GM21737 (cell line): ENCODE measurements around the gene MMP17.

ENCODE experiments used
- ATAC-seq: cut with Tn5 transposase; IDR thresholded peaks from one replicate; pipeline ENCODE4 v1.9.1; 2021; ENCODE audit warnings: mild to moderate bottlenecking, moderate library complexity; ENCODE audit not compliant: unreplicated experiment

Gene MMP17

GRCh38 chr12:131892711-131893604, 64.8 kb downstream of the MMP17 start:
- no peak for ATAC-seq

GRCh38 chr12:131893605-131894312, 65.6 kb downstream of the MMP17 start:
- no peak for ATAC-seq

GRCh38 chr12:131894313-131894860, 66.2 kb downstream of the MMP17 start, which contains the start of gene ULK1:
TSS of gene ULK1 (plus strand) at chr12:131894622. CDS start at chr12:131895002, 380 bp downstream.
- peak; percentile 77 for ATAC-seq

- ATAC-seq = no peak
Observed at GRCh38 chr12:131894981-131895639, 66.9 kb downstream of the MMP17 start.

GRCh38 chr12:131895640-131896079, 67.5 kb downstream of the MMP17 start:
- ATAC-seq = no peak

GRCh38 chr12:131896080-131896810, 68.1 kb downstream of the MMP17 start:
- peak; percentile 48 for ATAC-seq

GRCh38 chr12:131896811-131897270, 68.6 kb downstream of the MMP17 start:
- ATAC-seq = no peak

GRCh38 chr12:131897276-131897675, 69.1 kb downstream of the MMP17 start:
- no peak for ATAC-seq

GRCh38 chr12:131897875-131898274, 69.7 kb downstream of the MMP17 start:
- ATAC-seq = no peak

- no peak for ATAC-seq
Observed at GRCh38 chr12:131900397-131900796, 72.2 kb downstream of the MMP17 start.
